NCI-H1048 (cell line): ENCODE data around the gene ACTN4.

Experiments used
- DNase-seq: peaks from one replicate; lab custom pipeline; 2025; lab: John Stamatoyannopoulos, UW

ACTN4 gene

GRCh38 chr19:38723990-38724854 is 76.8 kb downstream of the ACTN4 start:
- no peak for DNase-seq

DNA sequence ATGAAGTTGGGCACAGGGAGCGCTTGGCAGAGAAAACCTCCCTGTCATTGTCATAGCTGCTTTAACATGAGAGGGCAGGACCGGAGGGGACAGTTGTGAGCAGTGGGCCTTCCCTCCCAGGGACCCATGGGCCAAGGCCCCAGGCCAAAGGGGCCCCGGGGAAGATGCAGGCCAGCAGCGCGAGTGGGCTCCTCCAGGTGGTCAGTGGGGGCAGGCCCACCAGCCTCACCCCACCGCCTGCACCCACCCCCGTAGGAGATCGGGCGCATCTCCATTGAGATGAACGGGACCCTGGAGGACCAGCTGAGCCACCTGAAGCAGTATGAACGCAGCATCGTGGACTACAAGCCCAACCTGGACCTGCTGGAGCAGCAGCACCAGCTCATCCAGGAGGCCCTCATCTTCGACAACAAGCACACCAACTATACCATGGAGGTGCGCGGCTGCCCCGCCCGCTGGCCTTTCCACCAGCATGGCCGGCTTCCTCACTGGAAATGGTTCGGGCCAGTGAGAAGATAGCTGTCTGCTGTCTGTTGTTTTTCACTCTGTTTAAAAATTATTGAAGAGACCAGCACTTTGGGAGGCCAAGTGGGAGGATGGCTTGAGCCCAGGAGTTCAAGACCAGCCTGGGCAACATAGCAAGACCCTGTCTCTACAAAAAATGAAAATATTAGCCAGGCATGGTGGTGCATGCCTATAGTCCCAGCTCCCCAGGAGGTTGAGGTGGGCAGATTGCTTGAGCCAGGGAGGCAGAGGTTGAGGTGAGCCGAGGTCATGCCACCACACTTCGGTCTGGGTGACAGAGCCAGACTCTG is 78.2 kb downstream of the ACTN4 start:
- no peak for DNase-seq

DNA sequence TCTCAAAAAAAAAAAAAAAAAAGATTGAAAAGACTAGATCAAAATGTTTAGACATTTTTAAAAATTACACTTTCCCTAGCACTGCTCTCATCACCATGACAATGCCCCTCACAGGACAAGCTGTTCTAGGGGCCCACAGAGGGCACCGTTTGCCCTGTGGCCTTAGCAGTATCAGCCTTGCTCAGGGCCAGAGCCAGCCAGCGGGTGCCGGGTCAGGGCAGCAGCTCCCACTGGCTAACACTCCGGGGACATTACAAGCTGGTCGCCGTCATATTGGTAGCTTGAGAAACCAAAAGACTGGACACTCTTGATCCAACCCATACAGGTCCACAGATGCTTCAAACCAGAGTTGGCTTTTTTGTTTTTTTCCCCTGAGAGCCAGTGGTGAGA is 78.8 kb downstream of the ACTN4 start:
- no peak for DNase-seq

- DNase-seq: no peak
Observed at GRCh38 chr19:38726761-38727301, 79.4 kb downstream of the ACTN4 start.

- no peak for DNase-seq
Observed at GRCh38 chr19:38727306-38727867, 79.9 kb downstream of the ACTN4 start.

GRCh38 chr19:38727868-38728660 is 80.6 kb downstream of the ACTN4 start:
- no peak for DNase-seq

DNA sequence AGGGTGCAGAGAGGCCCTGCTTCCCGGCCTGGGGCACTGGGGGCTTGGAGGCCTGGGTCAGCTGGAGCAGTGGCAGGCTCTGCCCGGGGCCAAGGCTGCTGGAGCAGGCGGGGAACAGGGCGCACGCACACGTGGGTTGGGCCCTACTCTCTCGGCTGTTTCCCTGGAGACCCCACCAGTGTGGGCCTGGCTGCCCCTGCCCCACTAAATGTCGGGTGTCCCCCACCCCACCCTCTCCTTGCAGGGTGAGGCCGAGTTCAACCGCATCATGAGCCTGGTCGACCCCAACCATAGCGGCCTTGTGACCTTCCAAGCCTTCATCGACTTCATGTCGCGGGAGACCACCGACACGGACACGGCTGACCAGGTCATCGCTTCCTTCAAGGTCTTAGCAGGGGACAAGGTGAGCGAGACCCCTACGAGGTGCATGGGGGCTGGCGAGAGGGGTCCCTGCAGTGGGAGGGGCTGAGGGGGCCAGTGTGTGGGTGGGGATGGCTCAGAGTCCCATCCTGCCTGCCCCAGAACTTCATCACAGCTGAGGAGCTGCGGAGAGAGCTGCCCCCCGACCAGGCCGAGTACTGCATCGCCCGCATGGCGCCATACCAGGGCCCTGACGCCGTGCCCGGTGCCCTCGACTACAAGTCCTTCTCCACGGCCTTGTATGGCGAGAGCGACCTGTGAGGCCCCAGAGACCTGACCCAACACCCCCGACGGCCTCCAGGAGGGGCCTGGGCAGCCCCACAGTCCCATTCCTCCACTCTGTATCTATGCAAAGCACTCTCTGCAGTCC is 81.5 kb downstream of the ACTN4 start:
- no peak for DNase-seq

GRCh38 chr19:38729653-38730469 is 82.4 kb downstream of the ACTN4 start:
- DNase-seq: no peak

GRCh38 chr19:38730470-38730730 is 83.0 kb downstream of the ACTN4 start:
- DNase-seq: no peak

GRCh38 chr19:38730731-38731589 is 83.5 kb downstream of the ACTN4 start:
- no peak for DNase-seq

- DNase-seq: no peak
Observed at GRCh38 chr19:38731654-38732301, 84.3 kb downstream of the ACTN4 start.

DNA sequence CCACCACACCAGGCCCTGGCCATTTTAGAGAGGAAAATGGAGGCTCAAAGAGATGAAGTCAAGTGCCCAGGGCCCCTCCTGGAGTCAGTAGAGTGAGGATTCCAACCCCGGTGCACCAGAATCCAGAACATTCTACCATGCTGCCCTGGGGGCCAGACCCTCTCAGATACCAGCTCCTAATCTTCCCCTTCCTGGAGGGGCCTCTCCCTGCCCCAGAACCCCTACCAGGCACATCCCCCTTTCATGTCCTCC is 85.7 kb downstream of the ACTN4 start:
- DNase-seq: no peak

GRCh38 chr19:38733493-38734175 is 86.2 kb downstream of the ACTN4 start:
- no peak for DNase-seq

DNA sequence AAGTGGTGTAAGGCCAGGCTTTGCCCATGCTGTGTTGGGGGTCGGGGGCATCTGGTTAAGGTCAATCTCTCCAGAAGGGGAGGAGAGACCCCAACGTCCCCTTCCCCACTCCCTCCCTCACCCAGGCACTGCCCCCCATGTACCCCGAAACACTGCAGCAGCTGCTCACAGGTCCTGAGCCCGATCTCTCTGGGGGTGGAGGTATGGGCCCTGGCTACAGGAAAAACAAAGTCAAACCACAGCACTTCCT is 86.7 kb downstream of the ACTN4 start:
- DNase-seq: no peak

DNA sequence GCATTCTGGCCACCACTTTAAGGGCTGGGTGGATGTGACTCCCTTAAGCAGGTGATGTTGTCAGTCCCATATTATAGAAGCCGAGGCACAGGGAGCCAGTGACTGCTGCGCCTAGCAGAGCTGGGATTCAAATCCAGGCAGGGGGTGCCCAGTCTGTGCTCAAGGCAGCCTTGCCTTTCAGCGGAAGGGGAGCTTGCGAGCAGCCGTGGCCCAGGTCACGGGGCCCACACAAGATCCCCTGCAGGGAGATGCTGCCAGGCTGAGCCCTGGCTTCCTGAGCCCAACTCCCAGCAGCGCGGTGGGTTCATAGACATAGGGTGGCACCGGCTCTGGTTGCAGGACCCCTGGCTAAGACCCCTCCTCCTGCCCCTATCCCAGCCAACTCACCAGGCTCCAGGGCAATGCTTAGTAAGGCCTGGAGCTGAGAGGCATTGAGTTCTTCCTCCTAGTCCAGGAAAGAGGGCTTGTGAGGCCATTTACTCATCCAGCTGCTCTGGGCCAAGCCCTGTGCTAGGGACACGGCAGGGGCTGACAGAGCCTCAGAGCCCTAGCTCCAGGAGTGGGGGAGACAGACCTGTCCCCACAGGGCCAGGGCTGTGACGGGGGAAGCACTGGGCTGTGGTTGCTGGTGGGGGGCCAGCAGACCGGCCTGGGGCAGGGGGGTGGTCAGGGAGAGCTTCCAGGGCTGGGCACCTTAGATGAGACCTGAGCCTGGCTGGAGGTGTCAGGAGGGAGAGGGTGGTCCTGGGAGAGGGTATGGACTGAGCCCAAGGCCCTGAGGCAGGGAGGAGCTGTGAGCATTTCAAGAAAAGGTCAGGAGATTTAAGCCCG is 87.2 kb downstream of the ACTN4 start:
- no peak for DNase-seq

DNA sequence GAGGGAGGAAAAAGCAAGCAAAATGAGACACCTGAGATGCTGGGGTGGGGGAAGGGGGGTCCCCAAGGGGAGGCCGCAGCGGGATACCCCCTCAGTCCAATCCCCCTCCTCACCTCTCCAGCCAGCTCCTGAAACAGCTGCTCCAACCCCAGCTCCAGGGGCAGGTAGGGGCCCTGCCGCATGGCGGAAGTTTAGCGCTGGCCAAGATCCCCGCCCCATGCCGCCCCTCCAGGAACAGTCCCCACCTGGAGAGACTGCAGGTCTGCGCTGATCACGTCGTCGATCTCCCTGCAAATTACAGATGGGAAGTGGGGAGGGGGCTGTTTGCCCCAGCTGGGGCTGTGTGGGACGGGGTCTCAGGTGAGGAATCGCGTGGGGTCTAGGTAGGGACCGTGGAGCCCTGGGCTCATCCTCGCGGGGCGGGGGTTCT is 87.8 kb downstream of the ACTN4 start:
- DNase-seq: no peak

DNA sequence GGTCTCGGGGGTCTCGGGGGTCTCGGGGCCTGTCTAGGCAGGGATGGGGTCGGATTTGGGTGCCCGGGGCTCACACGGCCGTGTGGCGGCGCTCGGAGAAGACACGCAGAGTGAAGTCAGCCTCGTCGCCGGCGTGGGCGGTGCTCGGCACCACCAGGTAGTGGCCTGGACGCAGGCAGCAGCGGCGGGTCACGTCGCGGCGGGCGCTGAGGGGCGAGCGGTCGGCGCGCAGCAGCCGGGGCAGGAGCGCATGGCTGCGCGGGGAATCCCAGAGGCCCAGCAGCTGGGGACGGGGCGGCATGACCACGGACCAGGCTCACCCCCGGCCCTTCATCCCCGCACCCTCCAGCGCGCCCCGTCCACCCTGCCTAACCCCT is 88.6 kb downstream of the ACTN4 start:
- DNase-seq: no peak
